C1 segment of cervical spinal cord (tissue), 14 donors: ENCODE measurements around the gene ALDH1A2.
"Not testable (repeated sequence)": the region's sequence is repeated elsewhere in the genome, so short reads cannot be mapped to it uniquely, and the experiment has no call there.

Experiments used
- DNase-seq, 14 donors: peaks; one replicate each; lab custom pipeline; 2025; lab: John Stamatoyannopoulos, UW

The ALDH1A2 gene

DNA sequence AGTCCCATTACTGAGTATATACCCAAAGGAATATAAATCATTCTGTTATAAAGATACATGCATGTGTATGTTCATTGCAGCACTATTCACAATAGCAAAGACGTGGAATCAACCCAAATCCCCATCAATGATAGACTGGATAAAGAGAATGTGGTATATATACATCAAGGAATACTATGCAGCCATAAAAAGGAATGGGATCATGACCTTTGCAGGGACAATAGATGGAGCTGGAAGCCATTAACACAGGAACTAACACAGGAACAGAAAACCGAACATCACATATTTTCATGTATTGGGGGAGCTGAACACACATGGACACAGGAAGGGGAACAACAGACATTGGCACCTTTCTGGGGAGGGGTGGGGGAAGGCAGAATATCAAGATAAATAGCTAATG is 65.8 kb downstream of the ALDH1A2 start:
- DNase-seq, result not testable (repeated sequence)

DNA sequence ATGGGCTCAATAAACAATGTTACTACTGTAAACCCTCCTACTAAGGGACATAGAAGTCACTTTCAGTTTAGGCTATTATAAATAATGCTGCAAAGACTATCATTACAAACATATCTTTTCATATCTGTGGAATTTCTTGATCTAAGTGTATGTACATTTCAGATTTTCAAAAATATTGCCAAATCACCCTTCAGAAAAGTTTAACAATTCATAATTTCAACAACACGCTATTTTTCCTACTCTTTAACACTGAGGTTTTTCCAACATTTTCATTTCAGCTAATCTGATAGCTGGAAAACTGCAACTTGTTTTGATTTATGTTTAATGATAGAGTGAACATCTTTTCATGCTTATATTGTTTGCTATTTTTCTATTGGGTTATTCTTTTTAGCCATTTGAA is 69.0 kb downstream of the ALDH1A2 start:
- no peak for DNase-seq

GRCh38 chr15:57994221-57995049 is 71.1 kb downstream of the ALDH1A2 start:
- DNase-seq, result no peak

DNA sequence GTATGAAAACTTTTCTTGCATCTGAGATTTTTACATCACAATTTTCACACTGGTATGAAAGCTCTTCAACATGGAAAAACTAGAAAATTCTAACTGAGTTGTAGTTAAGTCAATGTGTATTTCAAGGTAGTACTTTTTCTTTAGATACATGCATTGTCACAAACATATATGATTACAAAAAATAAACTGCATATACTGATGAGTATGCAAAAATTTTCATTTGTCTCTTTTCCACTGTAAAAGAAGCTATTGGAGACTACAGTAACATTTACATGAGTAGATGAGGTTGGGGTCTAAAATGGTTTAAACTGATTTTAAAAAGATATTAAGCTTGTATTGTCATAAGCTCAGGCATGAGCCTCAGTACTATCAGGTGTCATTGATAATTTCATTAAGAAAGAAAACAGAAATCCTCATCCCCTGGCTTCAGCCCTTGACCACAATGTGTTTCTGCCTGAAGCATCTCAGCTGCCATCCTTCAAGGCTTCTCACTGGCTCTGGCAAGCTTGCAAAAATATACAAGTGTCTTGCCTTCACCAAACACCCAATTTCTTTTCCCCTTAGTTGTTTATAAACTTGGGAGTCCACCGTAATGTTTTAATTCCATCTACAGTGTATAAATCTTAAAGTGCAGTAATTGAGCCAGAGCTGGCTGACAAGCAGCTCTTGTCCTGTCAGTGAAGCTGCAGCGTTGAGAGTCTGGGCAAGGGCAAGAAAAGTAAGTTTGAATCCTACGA is 71.9 kb downstream of the ALDH1A2 start:
- no peak for DNase-seq

DNA sequence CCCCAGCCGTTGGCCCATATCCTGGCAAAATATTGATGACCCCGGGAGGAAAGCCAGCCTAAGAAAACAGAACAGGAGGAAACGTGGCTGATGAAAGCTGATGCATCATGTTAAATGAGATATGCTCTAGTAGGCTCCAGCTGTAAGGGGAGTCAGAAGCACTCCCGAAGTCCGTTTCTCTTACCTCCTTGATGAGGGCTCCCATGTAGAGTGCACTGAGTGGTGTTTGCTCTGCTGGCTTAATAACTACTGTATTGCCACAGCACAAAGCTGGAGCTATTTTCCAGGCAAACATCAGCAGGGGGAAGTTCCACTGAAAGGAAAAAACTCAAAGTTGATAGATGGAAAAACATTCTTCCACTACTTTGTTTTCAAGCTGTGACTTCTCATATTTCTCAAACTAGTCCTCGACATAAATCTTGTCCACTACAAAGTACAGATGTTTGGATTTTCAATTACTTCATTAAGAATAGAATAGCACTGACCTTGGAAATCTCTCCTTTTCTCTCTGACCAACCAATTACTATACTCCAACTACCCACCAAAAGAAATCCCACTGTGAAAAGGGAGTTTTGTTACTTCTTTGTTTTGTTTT is 72.7 kb downstream of the ALDH1A2 start:
- DNase-seq, result no peak

- DNase-seq, result no peak
Measured at GRCh38 chr15:57973534-57973933, 92.0 kb downstream of the ALDH1A2 start.

- no peak for DNase-seq
Measured at GRCh38 chr15:57972864-57973263, 92.6 kb downstream of the ALDH1A2 start.

DNA sequence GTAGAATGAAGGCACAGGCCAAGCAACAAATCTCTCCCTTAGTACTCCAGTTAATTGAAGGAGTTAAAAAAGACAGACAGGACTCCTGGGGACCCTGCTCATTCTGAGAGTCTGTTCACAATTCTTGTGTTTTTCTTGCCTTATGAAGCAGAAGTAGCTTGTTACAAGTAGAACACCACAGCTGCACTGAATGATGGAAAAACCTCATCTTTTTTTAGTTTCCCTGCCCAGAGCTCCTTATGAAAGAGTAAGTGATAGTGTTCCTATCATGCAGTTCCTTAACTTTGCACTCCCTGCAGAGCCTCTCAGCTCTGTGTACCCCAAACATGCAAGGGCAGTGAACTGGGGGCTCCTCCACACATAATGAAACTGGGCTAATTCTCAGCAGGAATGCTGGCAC is 95.5 kb downstream of the ALDH1A2 start:
- DNase-seq, result no peak

DNA sequence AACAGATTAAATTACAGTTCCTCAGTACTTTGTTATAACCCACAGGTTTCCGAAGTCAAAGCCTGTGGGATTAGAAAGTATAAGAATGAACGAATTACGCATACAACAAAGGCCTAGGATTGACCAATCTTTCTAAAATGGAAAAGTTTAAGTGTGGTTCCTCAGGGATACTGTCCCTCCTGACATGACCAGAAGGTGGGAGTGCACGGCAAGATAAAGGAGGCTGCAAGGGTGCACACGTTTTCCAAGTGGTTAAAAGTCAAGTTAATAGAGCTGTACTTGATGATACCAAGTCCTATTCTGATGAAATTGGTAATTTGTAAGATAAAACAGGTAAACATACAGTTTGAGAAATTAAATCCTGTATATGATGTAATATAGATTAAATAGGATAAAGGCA is 96.2 kb downstream of the ALDH1A2 start:
- no peak for DNase-seq

DNA sequence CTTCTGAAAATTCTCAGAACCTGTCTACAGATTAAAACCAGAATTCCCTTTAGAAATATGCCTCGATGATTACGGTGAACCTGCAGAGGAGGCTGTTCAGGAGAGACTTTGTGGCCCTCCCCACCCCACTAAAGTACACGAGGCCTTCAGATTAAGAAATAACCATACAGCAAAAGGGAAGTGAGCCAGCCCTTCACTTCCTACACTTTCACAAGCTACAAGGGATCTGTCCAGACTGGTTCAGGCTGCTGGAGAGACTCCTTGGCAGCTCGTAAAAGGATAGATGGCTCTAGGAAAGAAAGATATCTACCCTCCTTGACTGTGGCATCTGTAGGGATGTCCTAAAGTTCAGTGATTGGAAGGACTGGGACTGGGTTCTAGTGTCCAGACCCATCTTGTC is 102.6 kb downstream of the ALDH1A2 start:
- no peak for DNase-seq

DNA sequence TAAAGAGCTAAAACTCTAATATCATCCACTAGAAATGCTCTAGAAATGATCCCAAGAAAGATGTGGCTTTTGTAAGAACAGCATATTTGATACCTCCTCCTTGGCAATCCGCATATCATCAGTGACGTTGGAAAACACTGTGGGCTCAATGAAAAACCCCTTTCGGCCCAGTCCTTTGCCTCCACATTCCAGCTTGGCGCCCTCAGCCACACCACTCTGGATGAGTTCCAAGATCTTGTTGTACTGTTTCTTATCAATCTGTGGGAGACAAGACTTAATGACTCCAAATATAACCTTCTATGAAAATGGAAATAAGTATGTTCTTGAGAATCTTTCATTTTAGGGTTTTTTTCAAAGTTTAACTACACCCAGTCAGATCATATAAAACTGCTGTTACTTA is 103.6 kb downstream of the ALDH1A2 start:
- DNase-seq, result no peak

- DNase-seq, result no peak
Measured at GRCh38 chr15:57957113-57957512, 108.4 kb downstream of the ALDH1A2 start.

DNA sequence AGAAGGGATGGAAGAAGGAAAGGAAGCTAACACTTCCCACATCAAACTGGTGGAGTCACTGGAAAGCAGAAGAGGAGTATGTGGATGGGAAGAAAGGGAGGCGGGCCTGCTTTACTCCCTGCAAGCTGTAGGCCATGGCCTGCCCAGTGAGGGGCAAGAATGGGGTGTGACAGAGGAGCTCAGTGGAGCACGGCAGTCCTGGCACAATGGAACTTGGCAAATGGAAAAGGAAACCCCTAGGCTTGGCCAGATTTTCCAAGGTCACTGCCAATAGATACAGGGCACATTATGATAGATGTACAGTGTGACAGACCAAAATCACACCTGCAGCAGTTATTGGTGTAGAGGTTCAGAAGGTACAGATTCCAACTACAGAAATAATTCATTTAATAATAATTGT is 111.6 kb downstream of the ALDH1A2 start:
- DNase-seq, result no peak

GRCh38 chr15:57951328-57951932 is 114.1 kb downstream of the ALDH1A2 start:
- no peak for DNase-seq

GRCh38 chr15:57950381-57950946 is 115.0 kb downstream of the ALDH1A2 start:
- DNase-seq, result no peak

DNA sequence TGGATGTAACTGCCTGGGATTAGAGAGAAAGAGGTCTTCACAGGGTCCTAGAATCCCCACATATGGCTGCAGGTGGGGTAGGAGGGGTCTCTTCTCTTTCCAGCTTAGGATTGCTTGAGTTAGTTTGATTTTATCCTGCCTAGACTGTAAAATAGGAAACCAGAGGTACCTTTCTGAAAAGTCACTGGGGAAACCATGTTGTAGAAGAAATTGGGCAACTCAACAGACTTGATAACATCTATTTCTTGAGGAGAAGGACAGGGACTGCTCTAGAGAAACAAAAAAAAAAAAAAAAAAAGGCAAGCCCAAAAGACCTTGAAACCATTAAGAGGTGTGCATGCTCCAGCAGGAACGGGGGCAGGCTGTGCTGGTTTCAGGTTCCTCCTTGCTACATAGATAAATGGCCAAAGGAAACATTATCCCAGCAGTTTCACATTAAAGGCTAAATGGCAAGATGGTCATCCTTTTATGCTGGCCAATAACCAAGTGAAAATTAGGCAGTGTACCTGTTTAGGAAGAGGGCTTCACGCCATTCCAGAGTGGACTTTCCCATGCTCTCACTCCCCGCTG is 116.1 kb downstream of the ALDH1A2 start:
- no peak for DNase-seq

GRCh38 chr15:57948351-57949289 is 116.9 kb downstream of the ALDH1A2 start:
- DNase-seq, result no peak

DNA sequence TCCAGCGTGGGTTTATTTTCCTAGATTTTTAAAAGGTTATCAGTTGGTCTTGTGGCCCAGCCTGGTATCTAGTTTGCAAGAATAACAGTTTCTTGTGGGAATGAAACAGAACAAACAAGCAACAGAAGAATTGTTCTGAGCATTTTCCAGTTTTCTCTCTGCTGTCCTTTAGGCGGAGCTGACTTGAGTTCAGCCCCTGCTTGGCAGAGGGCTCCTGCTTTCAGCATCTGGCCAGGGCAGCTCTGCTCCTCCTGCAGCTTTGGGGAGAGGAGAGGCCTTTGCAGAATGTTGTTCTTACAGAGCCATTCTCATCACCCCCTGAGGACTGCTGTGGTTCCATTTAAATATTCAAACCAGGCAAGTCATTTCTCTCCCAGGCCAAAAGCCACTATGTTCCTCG is 117.7 kb downstream of the ALDH1A2 start:
- no peak for DNase-seq

DNA sequence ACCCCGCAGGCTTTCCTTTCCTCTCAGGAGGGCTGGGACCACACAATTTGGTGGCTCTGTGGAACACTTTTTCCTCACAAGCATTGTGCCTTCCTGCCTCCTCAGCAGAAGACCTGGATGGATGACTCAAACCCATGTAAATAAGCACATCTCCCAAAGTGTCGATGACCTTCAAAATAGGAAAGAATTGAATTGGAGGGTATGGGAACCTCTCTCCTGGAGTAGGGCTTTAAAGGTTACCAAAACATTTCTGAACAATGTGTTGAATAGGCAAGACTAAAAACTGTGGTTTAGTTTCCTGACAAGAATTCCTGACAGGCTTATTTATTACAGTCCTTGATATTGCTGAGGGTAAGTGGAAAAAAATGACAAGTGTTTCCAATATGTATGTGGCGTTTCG is 118.2 kb downstream of the ALDH1A2 start:
- DNase-seq, result no peak

DNA sequence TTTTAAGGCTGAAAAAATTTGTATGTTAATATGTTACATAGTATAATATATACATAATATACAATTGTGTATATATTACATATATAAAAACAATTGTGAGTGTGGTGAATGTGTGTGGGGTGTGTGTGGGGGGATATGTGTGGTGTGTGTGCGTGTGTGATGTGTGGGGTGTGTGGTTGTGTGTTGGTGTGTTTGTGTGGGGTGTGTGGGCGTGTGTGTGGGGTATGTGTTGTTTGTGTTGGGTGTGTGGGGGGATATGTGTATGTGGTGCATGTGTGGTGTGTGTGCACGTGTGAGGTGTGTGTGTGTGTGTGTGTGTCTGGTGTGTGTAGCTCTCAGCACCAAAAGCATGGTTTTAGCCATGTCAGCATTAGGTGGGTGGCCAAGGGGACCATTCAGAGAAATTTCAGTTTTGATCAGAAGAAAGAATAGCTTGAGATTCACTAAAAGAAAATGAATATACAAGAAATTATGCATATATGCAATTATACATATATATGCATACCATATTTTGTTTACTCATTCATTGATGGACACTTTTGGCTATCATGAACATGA is 118.9 kb downstream of the ALDH1A2 start:
- no peak for DNase-seq
